GM19099 (cell line): ENCODE data around the gene C17orf58.
"Not testable (repeated sequence)": the region's sequence is repeated elsewhere in the genome, so short reads cannot be mapped to it uniquely, and the experiment has no call there.

Experiments
- POLR2A ChIP-seq: IDR thresholded peaks from 3 replicates; pipeline ENCODE4 v1.6.1; 2011; ENCODE audit warnings: low read depth; ENCODE audit not compliant: insufficient read length; ENCODE audit errors: extremely low read depth

Gene C17orf58

GRCh38 chr17:67996301-67997171, at the start of gene C17orf58:
TSS of gene C17orf58 (minus strand) at chr17:67996469. CDS start at chr17:67996198, 271 bp downstream.
- not testable (repeated sequence) for TF ChIP-seq POLR2A

- no peak for TF ChIP-seq POLR2A
Measured at GRCh38 chr17:68036304-68037147, 40.3 kb upstream of the C17orf58 start.

- peak; percentile 91 for TF ChIP-seq POLR2A
Measured at GRCh38 chr17:68035523-68036303, 39.4 kb upstream of the C17orf58 start, which contains the start of gene KPNA2. TSS of gene KPNA2 (plus strand) at chr17:68035735. CDS start at chr17:68037133, 1,398 bp downstream.

- no peak for TF ChIP-seq POLR2A
Measured at GRCh38 chr17:68035131-68035522, 38.9 kb upstream of the C17orf58 start.

- TF ChIP-seq POLR2A = no peak
Measured at GRCh38 chr17:68034452-68034776, 38.1 kb upstream of the C17orf58 start.

GRCh38 chr17:68033636-68034451, 37.6 kb upstream of the C17orf58 start:
- TF ChIP-seq POLR2A = no peak

- TF ChIP-seq POLR2A = no peak
Measured at GRCh38 chr17:68029512-68030215, 33.4 kb upstream of the C17orf58 start.

GRCh38 chr17:68021963-68022362, 25.7 kb upstream of the C17orf58 start:
- TF ChIP-seq POLR2A = no peak

GRCh38 chr17:68020409-68020756, 24.1 kb upstream of the C17orf58 start:
- no peak for TF ChIP-seq POLR2A

GRCh38 chr17:68019675-68020408, 23.6 kb upstream of the C17orf58 start:
- TF ChIP-seq POLR2A = peak; percentile 85

GRCh38 chr17:68019336-68019674, 23.0 kb upstream of the C17orf58 start:
- TF ChIP-seq POLR2A = no peak

- TF ChIP-seq POLR2A = no peak
Measured at GRCh38 chr17:68016838-68017237, 20.6 kb upstream of the C17orf58 start.

- no peak for TF ChIP-seq POLR2A
Measured at GRCh38 chr17:68015081-68015723, 18.9 kb upstream of the C17orf58 start.
